ACC112 (cell line): Measurements from ENCODE around the gene FAM151A.

Experiments used
- H2AFZ ChIP-seq: fragments of 200-600 bp; sonication (generic); one replicate; pipeline ENCODE4 v1.6.0; 2017; ENCODE audit warnings: antibody characterized with exemption, low read length; ENCODE audit not compliant: unreplicated experiment
- H3K27ac ChIP-seq: fragments of 200-600 bp; sonication (generic); 2 replicates; pipeline ENCODE4 v1.5.1; 2014; ENCODE audit warnings: low read depth, mild to moderate bottlenecking, antibody characterized with exemption, low read length, moderate library complexity
- H3K27me3 ChIP-seq: fragments of 200-600 bp; sonication (generic); 2 replicates; pipeline ENCODE4 v1.6.1; 2014; ENCODE audit warnings: mild to moderate bottlenecking, antibody characterized with exemption, low read length, moderate library complexity, mixed read lengths; ENCODE audit not compliant: insufficient read depth
- H3K36me3 ChIP-seq: fragments of 200-600 bp; sonication (generic); 2 replicates; pipeline ENCODE4 v1.6.1; 2016; ENCODE audit warnings: mild to moderate bottlenecking, antibody characterized with exemption, low read length, moderate library complexity, mixed read lengths; ENCODE audit not compliant: insufficient read depth
- H3K4me1 ChIP-seq: fragments of 200-600 bp; sonication (generic); one replicate; pipeline ENCODE4 v1.6.1; 2016; ENCODE audit warnings: low read length, mixed read lengths; ENCODE audit not compliant: insufficient read depth, unreplicated experiment, control insufficient read depth
- H3K4me3 ChIP-seq: fragments of 200-600 bp; sonication (generic); 2 replicates; pipeline ENCODE4 v1.5.1; 2014; ENCODE audit warnings: mild to moderate bottlenecking, low read depth, low read length
- H3K79me2 ChIP-seq: fragments of 200-600 bp; sonication (generic); one replicate; pipeline ENCODE4 v1.6.0; 2016; ENCODE audit warnings: low read length; ENCODE audit not compliant: control insufficient read depth, unreplicated experiment, insufficient read depth

FAM151A gene

DNA sequence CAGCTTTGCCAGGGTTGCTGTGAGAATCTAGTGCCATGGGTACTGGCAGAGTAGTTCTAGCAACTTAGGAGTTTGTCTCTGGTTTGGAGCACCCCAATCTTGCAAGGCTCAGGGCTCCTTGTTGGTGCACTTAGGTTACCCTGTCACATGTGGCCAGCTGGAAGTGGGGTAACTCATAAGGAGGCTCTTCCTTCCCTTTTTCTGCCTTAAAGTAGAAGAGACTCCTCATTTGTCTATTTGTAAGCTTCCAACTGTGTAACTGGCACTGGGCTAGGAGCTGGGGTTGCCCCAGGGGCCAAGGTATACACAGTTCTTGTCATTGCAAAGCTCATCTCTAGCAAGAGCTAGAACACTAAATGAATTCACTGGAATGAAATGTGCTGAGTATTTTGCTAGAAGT lies 28.8 kb upstream of the FAM151A start:
- no peak overlapping the region for H2AFZ ChIP-seq
- H3K4me3 ChIP-seq = no peak overlapping the region
- no peaks in the 10 kb centered on the region for H3K4me1 ChIP-seq
- H3K79me2 ChIP-seq = no peaks in the 10 kb centered on the region
- peaks cover 33% of the 10 kb centered on the region for H3K27me3 ChIP-seq
- H3K27ac ChIP-seq = no peak overlapping the region
- no peaks in the 10 kb centered on the region for H3K36me3 ChIP-seq

DNA sequence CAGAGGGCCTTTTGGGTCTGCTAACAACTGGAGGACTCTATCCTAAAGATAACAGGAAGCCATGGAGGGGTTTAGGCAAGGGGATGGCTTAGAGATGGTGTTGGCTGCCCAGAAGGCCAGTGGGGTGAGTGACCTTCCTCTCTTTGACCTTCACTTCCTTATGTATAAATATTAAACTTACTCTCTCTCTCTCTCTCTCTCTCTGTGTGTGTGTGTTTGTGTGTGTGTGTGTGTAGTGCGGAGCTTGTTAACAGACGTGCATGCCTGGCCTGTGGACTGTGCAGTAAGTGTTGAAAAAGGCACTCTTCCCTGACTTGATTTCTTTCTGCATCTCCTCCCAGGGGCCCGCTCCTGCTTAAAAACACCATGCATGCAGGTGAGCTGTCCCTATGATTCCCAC lies 28.3 kb upstream of the FAM151A start:
- Histone ChIP-seq H3K36me3 (no peaks in the 10 kb centered on the region), H3K27ac (no peak overlapping the region), H3K79me2 (no peaks in the 10 kb centered on the region), H3K4me1 (no peaks in the 10 kb centered on the region), H3K27me3 (peaks cover 37% of the 10 kb centered on the region), H2AFZ (no peak overlapping the region), H3K4me3 (no peak overlapping the region)

DNA sequence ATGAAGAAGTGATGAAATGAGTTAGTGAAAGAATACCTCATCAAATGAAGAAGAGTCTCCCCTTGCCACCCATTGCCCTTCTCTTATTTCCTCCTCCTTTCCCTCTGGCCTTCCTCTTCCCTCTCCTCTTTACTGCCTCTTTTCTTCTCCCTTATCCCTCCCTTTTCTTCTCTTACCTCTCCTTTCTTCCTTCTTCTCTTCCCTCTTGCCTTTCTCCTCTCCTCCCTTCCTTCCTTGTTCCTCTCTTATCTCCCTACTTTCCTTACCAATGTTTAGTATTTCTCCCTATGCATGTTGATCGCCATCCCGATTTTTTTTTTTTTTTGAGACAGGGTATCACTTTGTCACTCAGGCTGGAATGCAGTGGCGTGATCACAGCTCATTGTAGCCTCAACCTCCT lies 27.1 kb upstream of the FAM151A start:
- Histone ChIP-seq H3K4me3 (no peak overlapping the region), H3K27me3 (peaks cover 46% of the 10 kb centered on the region), H2AFZ (no peak overlapping the region), H3K27ac (no peak overlapping the region), H3K79me2 (no peaks in the 10 kb centered on the region), H3K36me3 (no peaks in the 10 kb centered on the region), H3K4me1 (no peaks in the 10 kb centered on the region)

DNA sequence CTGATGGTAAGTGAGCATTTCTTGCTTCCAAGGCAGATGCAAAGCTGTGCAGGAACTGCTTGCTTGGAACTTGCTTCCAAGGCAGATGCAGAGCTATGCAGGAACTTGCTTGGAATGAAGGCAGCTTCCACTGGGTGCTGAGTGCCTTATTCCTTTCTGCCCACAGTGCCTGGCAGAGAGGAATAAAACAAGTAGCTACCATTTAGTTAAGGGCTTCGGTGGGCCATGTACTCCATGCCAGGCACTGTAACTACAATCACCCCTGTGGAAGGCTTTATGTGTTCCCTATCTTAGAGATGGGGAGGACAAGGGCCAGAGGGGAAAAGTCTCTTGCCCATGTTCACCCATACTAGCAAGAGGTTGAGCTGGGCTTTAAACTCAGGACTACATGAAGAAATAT lies 26.6 kb upstream of the FAM151A start:
- H3K4me1 ChIP-seq = no peaks in the 10 kb centered on the region
- H3K36me3 ChIP-seq = no peaks in the 10 kb centered on the region
- no peak overlapping the region for H3K4me3 ChIP-seq
- H3K27ac ChIP-seq = no peak overlapping the region
- no peaks in the 10 kb centered on the region for H3K79me2 ChIP-seq
- H2AFZ ChIP-seq = no peak overlapping the region
- peaks cover 46% of the 10 kb centered on the region for H3K27me3 ChIP-seq

- no peaks in the 10 kb centered on the region for H3K79me2 ChIP-seq
- no peak overlapping the region for H3K4me3 ChIP-seq
- H3K27me3 ChIP-seq = peaks cover 46% of the 10 kb centered on the region
- H2AFZ ChIP-seq = no peak overlapping the region
- H3K27ac ChIP-seq = no peak overlapping the region
- H3K36me3 ChIP-seq = no peaks in the 10 kb centered on the region
- H3K4me1 ChIP-seq = no peaks in the 10 kb centered on the region
These were observed 26.0 kb upstream of the FAM151A start for GRCh38 chr1:54649130-54649898.

GRCh38 chr1:54645806-54646676 lies 22.7 kb upstream of the FAM151A start:
- no peaks in the 10 kb centered on the region for H3K79me2 ChIP-seq
- no peak overlapping the region for H3K27ac ChIP-seq
- no peak overlapping the region for H3K4me3 ChIP-seq
- no peak overlapping the region for H2AFZ ChIP-seq
- peaks cover 46% of the 10 kb centered on the region for H3K27me3 ChIP-seq
- H3K36me3 ChIP-seq = no peaks in the 10 kb centered on the region
- no peaks in the 10 kb centered on the region for H3K4me1 ChIP-seq

DNA sequence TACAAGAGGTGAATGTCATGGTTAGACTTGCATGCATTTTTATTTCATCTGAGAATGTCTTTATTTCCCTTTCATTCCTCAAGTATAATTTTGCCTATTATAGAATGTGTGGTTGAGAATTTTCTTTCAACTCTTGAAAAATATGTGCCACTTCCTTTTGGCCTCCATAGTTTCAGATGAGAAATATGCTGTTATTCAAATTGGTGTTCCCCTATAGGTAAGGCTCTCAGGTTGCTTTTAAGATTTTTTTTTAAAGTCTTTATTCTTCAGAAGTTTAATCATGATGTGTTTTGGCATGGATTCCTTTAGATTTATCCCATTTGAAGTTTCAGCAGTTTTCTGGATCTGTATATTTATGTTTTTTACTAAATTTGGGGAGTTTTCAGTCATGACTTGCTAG lies 20.4 kb upstream of the FAM151A start:
- Histone ChIP-seq H3K79me2 (no peaks in the 10 kb centered on the region), H2AFZ (no peak overlapping the region), H3K4me3 (no peak overlapping the region), H3K27ac (no peak overlapping the region), H3K36me3 (no peaks in the 10 kb centered on the region), H3K4me1 (no peaks in the 10 kb centered on the region), H3K27me3 (peaks cover 28% of the 10 kb centered on the region; the same call in 1 of the 2 replicates)

- Histone ChIP-seq H3K27me3 (peaks cover 18% of the 10 kb centered on the region; the same call in 1 of the 2 replicates), H3K4me3 (no peak within 1 kb of the TSS), H3K79me2 (no peaks in the 10 kb centered on the region), H2AFZ (no peak within 1 kb of the TSS), H3K27ac (no peak within 1 kb of the TSS), H3K4me1 (no peaks in the 10 kb centered on the region), H3K36me3 (no peaks in the 10 kb centered on the region)
These were observed 17.8 kb upstream of the FAM151A start, which contains the start of gene MROH7 for GRCh38 chr1:54640863-54641836. TSS of gene MROH7 (plus strand) at chr1:54641786. CDS start at chr1:54652927, 11,141 bp downstream.

GRCh38 chr1:54640361-54640760 lies 17.0 kb upstream of the FAM151A start:
- Histone ChIP-seq H3K36me3 (no peaks in the 10 kb centered on the region), H3K79me2 (no peaks in the 10 kb centered on the region), H3K27me3 (peaks cover 17% of the 10 kb centered on the region; the same call in 1 of the 2 replicates), H2AFZ (no peak overlapping the region), H3K4me3 (no peak overlapping the region), H3K27ac (no peak overlapping the region), H3K4me1 (no peaks in the 10 kb centered on the region)
